Mesodermal cell (in vitro differentiated cells): ENCODE data around the gene MINPP1.

Experiments
- H3K27ac ChIP-seq: 2 replicates; pipeline ENCODE4 v1.7.0; 2013; ENCODE audit warnings: mild to moderate bottlenecking, low read depth, low read length, moderate library complexity; ENCODE audit not compliant: severe bottlenecking
- H3K36me3 ChIP-seq: 2 replicates; pipeline ENCODE4 v1.7.1; 2013; ENCODE audit warnings: mild to moderate bottlenecking, low read length, moderate library complexity; ENCODE audit not compliant: control insufficient read depth, insufficient read depth
- H3K4me1 ChIP-seq: one replicate; pipeline ENCODE4 v1.7.1; 2013; ENCODE audit warnings: mild to moderate bottlenecking, low read length; ENCODE audit not compliant: insufficient read depth, control insufficient read depth, poor library complexity, severe bottlenecking
- H3K4me3 ChIP-seq: 2 replicates; pipeline ENCODE4 v1.7.0; 2013; ENCODE audit warnings: low read length, control low read depth, mild to moderate bottlenecking; ENCODE audit not compliant: insufficient read depth, poor library complexity, severe bottlenecking; ENCODE audit errors: extremely low read depth
- H3K9me3 ChIP-seq: 2 replicates; pipeline ENCODE4 v1.7.1; 2013; ENCODE audit warnings: mild to moderate bottlenecking, low read length, moderate library complexity; ENCODE audit not compliant: control insufficient read depth
- WGBS, 2 experiments: methylation state at CpG; one replicate each; pipeline ENCODE4 v1.1.5; 2013; ENCODE audit warnings: missing lambda C conversion rate in 2 of 2; ENCODE audit not compliant: insufficient coverage in 2 of 2; 5-methylcytosine and 5-hydroxymethylcytosine counted together

Gene MINPP1

GRCh38 chr10:87519582-87519981, 14.9 kb downstream of the MINPP1 start:
- peaks cover 5% of the 10 kb centered on the region for H3K4me1 ChIP-seq
- no peak overlapping the region for H3K27ac ChIP-seq
- no peak overlapping the region for H3K4me3 ChIP-seq
- H3K36me3 ChIP-seq: peaks cover 72% of the 10 kb centered on the region
- H3K9me3 ChIP-seq: no peaks in the 10 kb centered on the region
- no CpG with 5 or more reads among the region's 2 CpGs for WGBS, 2 experiments

GRCh38 chr10:87523731-87524130, 19.0 kb downstream of the MINPP1 start:
- H3K27ac ChIP-seq: peak overlapping the region; percentile 55
- H3K4me1 ChIP-seq: peaks cover 6% of the 10 kb centered on the region
- H3K4me3 ChIP-seq: no peak overlapping the region
- H3K9me3 ChIP-seq: no peaks in the 10 kb centered on the region
- WGBS, 2 experiments: 80 to 95% methylated on average over 1 to 2 of the region's 2 CpGs
- H3K36me3 ChIP-seq: peaks cover 51% of the 10 kb centered on the region

DNA sequence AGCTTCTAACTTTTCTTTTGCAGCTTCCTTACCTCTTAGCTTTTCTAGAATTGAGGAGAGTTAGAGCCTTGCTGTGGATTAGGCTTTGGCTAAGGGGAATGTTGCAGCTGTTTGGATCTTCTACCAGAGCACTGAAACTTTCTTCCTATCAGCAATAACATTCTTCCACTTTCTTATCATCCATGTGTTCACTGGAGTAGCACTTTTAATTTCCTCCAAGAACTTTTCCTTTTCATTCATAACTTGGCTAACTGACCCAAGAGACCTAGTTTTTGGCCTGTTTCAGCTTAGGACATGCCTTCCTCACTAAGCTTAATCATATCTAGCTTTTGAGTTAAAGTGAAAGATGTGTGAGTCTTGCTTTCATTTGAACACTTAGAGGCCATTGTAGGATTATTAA, 19.6 kb downstream of the MINPP1 start:
- H3K27ac ChIP-seq: peak overlapping the region; percentile 55
- H3K9me3 ChIP-seq: no peaks in the 10 kb centered on the region

DNA sequence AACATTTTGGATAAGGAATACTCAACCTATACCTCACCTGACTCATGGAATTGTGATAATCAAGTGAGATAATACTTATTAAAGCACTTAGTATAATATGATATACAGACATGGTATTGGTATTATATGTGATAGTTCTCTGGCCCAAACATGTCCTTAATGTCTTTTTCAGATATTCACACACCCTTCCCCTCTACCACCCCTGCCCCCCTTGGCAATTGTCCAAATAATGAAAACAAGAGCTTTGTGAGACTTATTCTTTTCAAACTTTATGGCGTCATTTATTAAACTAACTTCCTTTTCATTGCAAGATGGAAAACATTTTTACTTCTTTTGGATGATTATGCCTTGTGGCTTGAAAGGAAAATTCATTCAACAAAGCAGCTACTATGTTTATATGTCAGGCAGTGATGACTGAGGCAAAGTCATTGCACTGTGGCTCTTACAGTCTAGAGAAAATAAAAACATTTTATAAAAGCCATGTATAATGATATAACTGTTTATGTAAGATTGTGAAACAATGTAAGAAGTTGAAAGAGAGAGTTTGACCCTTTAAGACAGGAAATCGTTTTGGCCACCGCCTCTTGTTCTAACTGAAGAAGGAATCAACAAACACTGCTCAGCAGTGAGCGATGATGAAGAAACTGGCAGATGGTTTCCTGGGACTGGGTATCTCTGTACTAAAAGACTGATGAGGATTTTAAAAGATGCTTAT, 27.4 kb downstream of the MINPP1 start:
- H3K27ac ChIP-seq: no peak overlapping the region
- peaks cover 4% of the 10 kb centered on the region for H3K9me3 ChIP-seq
- H3K36me3 ChIP-seq: peaks cover 25% of the 10 kb centered on the region
- no peak overlapping the region for H3K4me3 ChIP-seq
- no peaks in the 10 kb centered on the region for H3K4me1 ChIP-seq
- 84 to 94% methylated on average over 3 of the region's 4 CpGs for WGBS, 2 experiments

More for the DNA sequence above, 19.6 kb downstream of the MINPP1 start:
- peaks cover 6% of the 10 kb centered on the region for H3K4me1 ChIP-seq
- H3K36me3 ChIP-seq: peaks cover 45% of the 10 kb centered on the region
- no peak overlapping the region for H3K4me3 ChIP-seq

DNA sequence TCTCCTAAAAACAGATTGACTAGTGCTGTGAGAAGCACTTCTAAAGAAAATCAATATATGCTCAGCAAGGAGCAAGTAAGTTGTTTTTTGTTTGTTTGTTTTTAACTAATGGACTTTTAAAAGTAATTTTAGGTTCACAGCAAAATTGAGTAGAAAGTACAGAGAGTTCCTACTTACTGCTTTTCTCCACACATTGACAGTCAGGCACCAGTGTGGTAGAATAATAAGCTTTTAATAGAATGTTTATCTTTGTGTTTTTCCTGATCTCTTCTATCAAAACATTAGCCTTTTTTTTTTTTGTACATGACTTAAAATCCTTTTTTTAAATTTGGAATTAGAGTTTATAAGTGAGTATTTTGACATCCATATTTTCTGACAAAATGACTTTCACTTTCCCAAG, 28.0 kb downstream of the MINPP1 start:
- H3K4me1 ChIP-seq: no peaks in the 10 kb centered on the region
- peaks cover 4% of the 10 kb centered on the region for H3K9me3 ChIP-seq
- peaks cover 25% of the 10 kb centered on the region for H3K36me3 ChIP-seq
- no peak overlapping the region for H3K27ac ChIP-seq
- H3K4me3 ChIP-seq: no peak overlapping the region

- peaks cover 25% of the 10 kb centered on the region for H3K36me3 ChIP-seq
- H3K27ac ChIP-seq: no peak overlapping the region
- WGBS, 2 experiments: 100% methylated on average over 1 of the region's 3 CpGs; no CpG with 5 or more reads in 1 of the 2 experiments
Measured at GRCh38 chr10:87534173-87534858, 29.6 kb downstream of the MINPP1 start.

GRCh38 chr10:87538092-87539015, 33.7 kb downstream of the MINPP1 start:
- Histone ChIP-seq H3K27ac (no peak overlapping the region), H3K9me3 (no peaks in the 10 kb centered on the region), H3K36me3 (peaks cover 37% of the 10 kb centered on the region), H3K4me3 (no peak overlapping the region), H3K4me1 (no peaks in the 10 kb centered on the region)
- 56 to 60% methylated on average over 4 to 6 of the region's 7 CpGs for WGBS, 2 experiments

More at GRCh38 chr10:87534173-87534858, 29.6 kb downstream of the MINPP1 start:
- Histone ChIP-seq H3K4me3 (no peak overlapping the region), H3K9me3 (peaks cover 4% of the 10 kb centered on the region), H3K4me1 (no peaks in the 10 kb centered on the region)

- Histone ChIP-seq H3K36me3 (peaks cover 48% of the 10 kb centered on the region), H3K9me3 (no peaks in the 10 kb centered on the region), H3K4me3 (no peak overlapping the region), H3K4me1 (no peaks in the 10 kb centered on the region), H3K27ac (no peak overlapping the region)
- WGBS, 2 experiments: 100% methylated on average over 1 of the region's 1 CpG; no CpG with 5 or more reads in 1 of the 2 experiments
Measured at GRCh38 chr10:87541114-87541513, 36.4 kb downstream of the MINPP1 start.

GRCh38 chr10:87544721-87545120, 40.0 kb downstream of the MINPP1 start:
- Histone ChIP-seq H3K4me3 (no peak overlapping the region), H3K36me3 (peaks cover 55% of the 10 kb centered on the region), H3K27ac (no peak overlapping the region), H3K4me1 (peaks cover 4% of the 10 kb centered on the region), H3K9me3 (no peaks in the 10 kb centered on the region)

DNA sequence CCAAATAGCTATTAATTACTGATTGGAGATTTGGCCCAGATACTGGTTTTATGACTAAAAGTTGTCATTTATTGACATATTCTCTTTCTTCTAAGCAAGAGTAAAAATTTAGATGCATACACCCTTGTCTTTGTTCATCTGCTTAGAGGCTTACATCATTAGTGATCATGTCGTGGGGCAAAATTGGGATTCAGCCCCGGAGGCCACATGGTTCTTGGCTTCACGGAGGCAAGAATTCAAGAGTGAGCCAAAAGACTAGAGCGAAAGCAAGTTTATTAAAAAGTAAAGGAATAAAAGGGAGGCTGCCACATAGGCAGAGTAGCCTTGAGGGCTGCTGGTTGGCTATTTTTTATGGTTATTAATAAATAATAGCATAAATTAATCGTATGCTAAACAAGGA, 41.1 kb downstream of the MINPP1 start:
- Histone ChIP-seq H3K9me3 (no peaks in the 10 kb centered on the region), H3K36me3 (peaks cover 44% of the 10 kb centered on the region), H3K27ac (no peak overlapping the region), H3K4me1 (peaks cover 9% of the 10 kb centered on the region), H3K4me3 (no peak overlapping the region)
- 61% methylated on average over 3 of the region's 5 CpGs for WGBS, 2 experiments
